HEK293T (cell line): ENCODE results near the gene STPG4.

Experiments
- CTCF ChIA-PET: fragments of 350-600 bp; formaldehyde crosslinking; extraction: SDS; loops from one replicate; lab custom pipeline; 2021; ENCODE audit warnings: antibody characterized with exemption, inconsistent platforms; lab: Yijun Ruan, JAX
- POLR2A ChIA-PET: fragments of 350-600 bp; formaldehyde crosslinking; extraction: SDS; loops from one replicate; lab custom pipeline; 2020; ENCODE audit warnings: antibody characterized with exemption, inconsistent platforms; lab: Yijun Ruan, JAX
- DNase-seq: peaks from one replicate; pipeline ENCODE4 v3.0.0; 2012; ENCODE audit warnings: mixed read lengths; ENCODE audit errors: extremely low spot score
- ARNT ChIP-seq: fragments of 450-650 bp; IDR thresholded peaks from 2 replicates; pipeline ENCODE4 v1.6.1; 2017; ENCODE audit warnings: mild to moderate bottlenecking
- BHLHE40 ChIP-seq: fragments of 450-650 bp; IDR thresholded peaks from 2 replicates; pipeline ENCODE4 v1.6.1; 2016; ENCODE audit warnings: mild to moderate bottlenecking, moderate library complexity, borderline replicate concordance
- CTBP1 ChIP-seq: fragments of 450-650 bp; IDR thresholded peaks from 2 replicates; pipeline ENCODE4 v1.6.1; 2016; ENCODE audit warnings: borderline replicate concordance
- ELF4 ChIP-seq: fragments of 450-650 bp; IDR thresholded peaks from 2 replicates; pipeline ENCODE4 v1.6.1; 2017; ENCODE audit warnings: antibody characterized with exemption
- FOXA1 ChIP-seq: fragments of 450-650 bp; IDR thresholded peaks from 2 replicates; pipeline ENCODE4 v1.6.1; 2016; ENCODE audit warnings: mild to moderate bottlenecking
- FOXK2 ChIP-seq: fragments of 450-650 bp; IDR thresholded peaks from 2 replicates; pipeline ENCODE4 v1.6.1; 2016; ENCODE audit warnings: mild to moderate bottlenecking
- FOXM1 ChIP-seq: fragments of 450-650 bp; IDR thresholded peaks from 2 replicates; pipeline ENCODE4 v1.6.1; 2017; ENCODE audit warnings: mild to moderate bottlenecking, borderline replicate concordance
- HDGF ChIP-seq: fragments of 450-650 bp; IDR thresholded peaks from 2 replicates; pipeline ENCODE4 v1.6.1; 2017; ENCODE audit warnings: antibody characterized with exemption, borderline replicate concordance
- L3MBTL2 ChIP-seq: fragments of 450-650 bp; conservative IDR thresholded peaks from 2 replicates; pipeline ENCODE4 v1.6.1; 2016; ENCODE audit warnings: mild to moderate bottlenecking
- LEF1 ChIP-seq: fragments of 450-650 bp; IDR thresholded peaks from 2 replicates; pipeline ENCODE4 v1.6.1; 2017; ENCODE audit warnings: mild to moderate bottlenecking, borderline replicate concordance
- NFRKB ChIP-seq: fragments of 450-650 bp; IDR thresholded peaks from 2 replicates; pipeline ENCODE4 v1.6.1; 2016; ENCODE audit warnings: mild to moderate bottlenecking, moderate library complexity
- SP1 ChIP-seq: fragments of 450-650 bp; IDR thresholded peaks from 2 replicates; pipeline ENCODE4 v1.6.1; 2017
- SUZ12 ChIP-seq: fragments of 450-650 bp; IDR thresholded peaks from 2 replicates; pipeline ENCODE4 v1.6.1; 2016; ENCODE audit warnings: mild to moderate bottlenecking
- TARDBP ChIP-seq: fragments of 450-650 bp; IDR thresholded peaks from 2 replicates; pipeline ENCODE4 v1.6.1; 2016
- ZNF384 ChIP-seq: fragments of 450-650 bp; IDR thresholded peaks from 2 replicates; pipeline ENCODE4 v1.6.1; 2016
- TF ChIP-seq, protein P1 (sequence below): fragments of 450-650 bp; IDR thresholded peaks from 2 replicates; pipeline ENCODE4 v1.6.1; 2016

Gene STPG4

DNA sequence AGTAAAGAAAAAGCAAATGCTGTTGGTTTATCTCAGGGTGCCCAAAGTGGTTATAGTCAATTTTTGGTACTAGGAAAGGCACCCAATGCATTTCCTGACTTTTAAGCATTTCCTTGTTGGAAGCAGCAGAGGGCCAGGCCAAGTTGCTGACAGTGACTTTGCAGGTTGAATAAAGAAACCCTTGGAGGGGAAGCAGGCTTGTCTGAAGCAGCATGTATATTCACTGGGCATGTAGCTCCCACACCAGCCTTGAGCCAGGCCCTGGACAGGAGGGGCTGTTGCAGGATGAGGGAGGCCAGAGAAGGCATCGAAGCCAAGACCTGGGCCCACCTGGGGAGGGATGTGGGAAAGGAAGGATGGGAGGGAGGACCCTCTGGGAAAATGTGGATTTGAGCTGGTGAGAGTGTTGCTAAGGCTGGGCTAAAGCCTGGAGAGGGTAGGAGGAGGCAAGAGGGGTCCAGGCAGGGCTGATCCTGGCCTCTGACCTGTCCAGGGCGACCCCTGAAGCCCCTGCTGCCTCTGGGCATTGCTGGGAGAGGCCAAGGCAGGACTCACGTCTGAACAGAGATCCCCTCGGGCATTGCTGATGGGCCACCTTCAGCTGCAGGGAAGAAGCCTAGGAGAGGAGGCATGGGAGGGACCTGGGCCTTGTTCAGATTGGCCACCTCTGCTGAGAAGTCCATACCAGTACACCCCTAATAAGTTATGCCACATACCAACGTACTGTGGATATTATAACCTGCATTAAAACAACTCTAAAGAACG is 79.6 kb downstream of the STPG4 start:
- DNase-seq, result no peak
- ChIA-PET CTCF (interaction anchor here (0.6 to 1.2 kb wide), 2 partner anchors 86 to 119 kb away, joined by 3 read pairs; no protein-coding TSS in a partner anchor), POLR2A (no interaction called here)
- no peak for TF ChIP-seq BHLHE40
- TF ChIP-seq ZNF384, result no peak
- no peak for TF ChIP-seq TARDBP
- TF ChIP-seq ELF4, result no peak
- no peak for TF ChIP-seq NFRKB

DNA sequence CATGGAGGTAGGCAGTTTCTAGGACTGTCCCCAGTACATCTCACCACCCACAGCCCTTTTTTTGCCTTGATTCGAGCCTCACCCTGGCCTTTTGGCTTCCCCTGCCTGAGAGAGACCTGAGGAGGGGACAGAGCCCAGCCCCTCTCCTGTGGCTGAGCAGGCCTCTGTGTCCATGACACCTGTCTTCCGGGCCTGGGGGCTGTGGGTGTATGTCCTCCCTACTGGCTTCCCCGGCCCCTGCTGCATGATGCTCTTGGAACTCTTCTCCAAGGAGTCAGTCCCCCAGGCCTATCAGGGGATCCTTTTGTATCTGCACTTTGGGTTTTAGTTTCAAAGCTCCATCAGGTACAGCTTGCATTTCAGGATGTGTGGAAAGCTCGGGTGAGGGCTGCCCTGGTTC is 80.4 kb downstream of the STPG4 start:
- TF ChIP-seq NFRKB (no peak), FOXK2 (no peak)
- POLR2A ChIA-PET, result no interaction called here
- CTCF ChIA-PET, result no interaction called here
- no peak for DNase-seq

DNA sequence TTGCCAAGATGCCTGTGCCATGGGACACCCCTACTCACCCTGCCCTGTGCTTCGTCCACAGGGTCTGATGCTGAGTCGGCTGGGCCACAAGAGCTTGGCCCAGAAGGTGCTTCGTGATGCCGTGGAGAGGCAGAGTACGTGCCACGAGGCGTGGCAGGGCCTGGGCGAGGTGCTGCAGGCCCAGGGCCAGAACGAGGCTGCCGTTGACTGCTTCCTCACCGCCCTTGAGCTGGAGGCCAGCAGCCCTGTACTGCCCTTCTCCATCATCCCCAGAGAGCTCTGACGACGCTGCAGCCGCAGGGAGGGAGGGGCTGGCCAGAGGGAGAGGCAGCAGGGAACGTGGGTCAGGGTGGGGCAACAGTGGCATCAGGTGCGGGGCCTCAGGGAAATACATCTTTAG is 81.5 kb downstream of the STPG4 start:
- CTCF ChIA-PET, result no interaction called here
- no peak for TF ChIP-seq FOXK2
- no peak for TF ChIP-seq NFRKB
- TF ChIP-seq ELF4, result no peak
- DNase-seq, result no peak
- POLR2A ChIA-PET, result no interaction called here

DNA sequence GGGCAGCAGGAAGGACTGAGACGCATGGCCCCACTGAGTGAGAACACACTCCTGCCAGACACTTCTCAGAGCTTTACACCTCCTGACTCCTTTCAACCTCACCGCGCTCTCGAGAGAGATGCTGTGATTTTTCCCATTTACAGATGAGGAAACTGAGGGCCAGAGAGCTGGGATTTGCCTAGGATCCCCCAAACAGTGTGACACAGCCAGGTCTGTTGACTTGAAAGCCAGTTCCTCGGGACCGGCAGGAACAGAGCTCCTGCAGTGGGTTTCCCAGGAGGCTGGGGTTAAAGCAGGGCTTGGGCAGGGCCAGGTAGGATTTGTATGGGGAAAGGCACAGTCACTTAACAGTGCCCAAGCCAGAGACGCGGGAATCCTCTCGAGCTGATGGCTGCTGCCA is 81.9 kb downstream of the STPG4 start:
- no peak for DNase-seq
- TF ChIP-seq SP1 (no peak), FOXK2 (no peak), SUZ12 (no peak)
- ChIA-PET CTCF (no interaction called here), POLR2A (no interaction called here)

DNA sequence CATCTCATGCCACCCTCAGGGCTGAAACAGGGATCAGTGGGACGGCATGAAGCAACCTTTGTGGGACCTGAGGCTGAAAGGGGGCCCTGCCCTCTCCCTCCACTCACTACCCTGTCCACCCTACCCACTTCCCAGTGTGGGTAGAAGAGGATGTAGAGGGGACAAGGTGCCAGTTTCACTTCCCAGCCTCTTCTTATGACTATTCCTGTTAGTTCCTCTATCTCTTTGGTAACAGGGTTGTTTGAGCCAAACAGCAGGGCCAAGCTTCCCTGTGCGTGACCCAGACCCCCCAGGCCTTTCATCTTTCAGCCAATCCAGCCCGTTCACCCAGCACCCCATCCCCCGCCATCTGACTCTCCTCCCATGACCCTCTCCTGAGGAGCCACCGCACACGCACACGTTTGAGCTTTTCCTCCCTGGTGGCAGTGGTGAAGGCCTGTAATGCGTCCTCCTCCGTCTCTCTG is 82.3 kb downstream of the STPG4 start:
- no peak for DNase-seq
- POLR2A ChIA-PET, result no interaction called here
- CTCF ChIA-PET, result no interaction called here
- TF ChIP-seq HDGF (no peak), ARNT (no peak)

DNA sequence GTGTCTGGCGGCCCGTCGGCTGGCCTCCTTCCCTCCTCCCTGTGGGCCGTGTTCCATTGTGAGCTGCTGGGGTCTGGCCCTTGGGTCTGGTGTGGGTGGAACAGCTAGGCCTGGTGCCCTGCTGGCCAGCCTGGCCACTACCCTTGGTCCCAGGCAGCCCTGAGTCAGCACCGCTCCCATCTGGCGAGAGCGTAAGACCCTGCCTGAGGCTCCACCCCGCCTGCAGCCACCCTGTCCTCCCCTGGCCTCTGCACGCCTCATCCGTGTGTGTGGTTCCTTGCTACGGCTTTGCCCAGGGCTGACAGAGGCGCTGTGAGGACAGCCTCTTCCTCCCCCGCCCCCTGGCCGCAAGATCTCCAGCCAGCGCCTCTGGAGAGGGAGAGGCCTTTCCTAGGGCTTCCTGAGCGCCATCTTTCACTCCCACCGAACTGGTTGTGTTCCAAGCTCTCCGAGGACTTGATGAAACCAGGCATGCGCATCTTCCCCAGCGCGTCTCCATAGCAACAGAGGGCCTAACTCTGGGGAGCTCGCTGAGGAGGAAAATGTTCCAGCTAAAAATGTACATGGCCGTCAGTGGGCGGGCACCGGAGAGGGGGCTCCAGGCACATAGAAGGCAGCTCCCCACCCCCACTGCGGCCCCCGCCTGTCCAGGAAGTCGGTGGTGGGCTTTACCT is 83.0 kb downstream of the STPG4 start:
- POLR2A ChIA-PET, result interaction anchor here (0.9 kb wide), 1 partner anchor 14 kb away, joined by 3 read pairs; no protein-coding TSS in a partner anchor
- CTCF ChIA-PET, result no interaction called here
- TF ChIP-seq FOXM1, result no peak
- TF ChIP-seq, protein P1, sequence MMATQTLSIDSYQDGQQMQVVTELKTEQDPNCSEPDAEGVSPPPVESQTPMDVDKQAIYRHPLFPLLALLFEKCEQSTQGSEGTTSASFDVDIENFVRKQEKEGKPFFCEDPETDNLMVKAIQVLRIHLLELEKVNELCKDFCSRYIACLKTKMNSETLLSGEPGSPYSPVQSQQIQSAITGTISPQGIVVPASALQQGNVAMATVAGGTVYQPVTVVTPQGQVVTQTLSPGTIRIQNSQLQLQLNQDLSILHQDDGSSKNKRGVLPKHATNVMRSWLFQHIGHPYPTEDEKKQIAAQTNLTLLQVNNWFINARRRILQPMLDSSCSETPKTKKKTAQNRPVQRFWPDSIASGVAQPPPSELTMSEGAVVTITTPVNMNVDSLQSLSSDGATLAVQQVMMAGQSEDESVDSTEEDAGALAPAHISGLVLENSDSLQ, result no peak
- no peak for TF ChIP-seq NFRKB
- no peak for TF ChIP-seq TARDBP
- no peak for TF ChIP-seq FOXA1
- no peak for TF ChIP-seq CTBP1
- no peak for TF ChIP-seq LEF1
- TF ChIP-seq BHLHE40, result no peak
- no peak for TF ChIP-seq SUZ12
- TF ChIP-seq ELF4, result no peak
- no peak for TF ChIP-seq SP1
- TF ChIP-seq L3MBTL2, result no peak
- no peak for TF ChIP-seq ZNF384
- TF ChIP-seq HDGF, result no peak
- no peak for TF ChIP-seq FOXK2
- TF ChIP-seq ARNT, result no peak
- no peak for DNase-seq

DNA sequence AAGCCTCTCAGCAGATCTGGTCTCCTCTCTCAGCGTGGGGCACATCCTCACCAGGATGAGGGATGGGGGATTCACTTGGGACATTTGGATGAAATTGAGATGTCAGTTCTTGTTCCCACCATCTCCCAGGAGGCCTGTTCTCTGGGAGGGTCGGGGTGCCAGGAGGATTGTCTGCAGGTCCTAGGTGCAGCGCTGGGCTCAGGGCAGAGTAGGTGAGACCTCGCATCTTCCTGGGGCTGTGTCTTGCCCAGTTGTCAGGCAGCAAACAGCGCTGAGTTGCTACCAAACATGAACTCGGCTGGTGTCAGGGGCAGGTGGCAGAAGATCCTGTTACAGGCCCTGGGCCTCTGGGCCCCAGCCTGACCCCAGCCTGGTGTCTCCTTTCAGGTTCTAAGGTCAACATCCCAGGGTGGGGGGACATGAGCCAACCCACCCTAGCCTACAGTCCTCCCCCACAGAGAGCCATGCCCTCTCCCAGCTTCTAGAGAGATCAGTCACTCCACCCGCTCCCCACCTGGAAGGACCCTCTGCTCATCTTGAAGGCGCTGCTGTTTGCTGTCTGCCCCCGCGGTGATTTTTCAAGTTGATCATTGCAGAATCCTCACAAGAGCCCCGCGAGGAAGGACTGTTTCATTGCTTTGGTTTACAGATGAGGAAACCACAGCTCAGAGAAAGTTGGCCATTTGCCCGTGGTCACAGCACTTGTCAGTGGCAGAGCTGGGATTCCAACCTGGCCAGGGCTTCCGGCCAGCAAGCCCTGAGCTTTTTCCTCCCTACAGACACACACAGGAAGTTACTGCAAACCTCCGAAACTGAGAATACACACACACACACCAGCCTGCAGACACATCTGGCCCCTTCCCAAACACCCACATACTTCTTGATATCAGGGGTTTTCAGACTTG is 83.9 kb downstream of the STPG4 start:
- ChIA-PET CTCF (no interaction called here), POLR2A (interaction anchor here (0.9 kb wide), 1 partner anchor 15 kb away, joined by 3 read pairs; no protein-coding TSS in a partner anchor)
- TF ChIP-seq TARDBP (no peak), LEF1 (no peak), ELF4 (no peak), ARNT (no peak), FOXA1 (no peak), FOXM1 (no peak), NFRKB (no peak), ZNF384 (no peak), HDGF (no peak), CTBP1 (no peak)
- TF ChIP-seq, protein P1, result no peak
- no peak for DNase-seq
